EL (cell line): ENCODE data around the gene ITPK1.
"Not testable (repeated sequence)": the region's sequence is repeated elsewhere in the genome, so short reads cannot be mapped to it uniquely, and the experiment has no call there.

ENCODE experiments used
- DNase-seq: peaks from one replicate; pipeline ENCODE4 v3.0.0-alpha.2; 2016

ITPK1 gene

GRCh38 chr14:93082576-93083001 lies 33.1 kb downstream of the ITPK1 start:
- no peak for DNase-seq

DNA sequence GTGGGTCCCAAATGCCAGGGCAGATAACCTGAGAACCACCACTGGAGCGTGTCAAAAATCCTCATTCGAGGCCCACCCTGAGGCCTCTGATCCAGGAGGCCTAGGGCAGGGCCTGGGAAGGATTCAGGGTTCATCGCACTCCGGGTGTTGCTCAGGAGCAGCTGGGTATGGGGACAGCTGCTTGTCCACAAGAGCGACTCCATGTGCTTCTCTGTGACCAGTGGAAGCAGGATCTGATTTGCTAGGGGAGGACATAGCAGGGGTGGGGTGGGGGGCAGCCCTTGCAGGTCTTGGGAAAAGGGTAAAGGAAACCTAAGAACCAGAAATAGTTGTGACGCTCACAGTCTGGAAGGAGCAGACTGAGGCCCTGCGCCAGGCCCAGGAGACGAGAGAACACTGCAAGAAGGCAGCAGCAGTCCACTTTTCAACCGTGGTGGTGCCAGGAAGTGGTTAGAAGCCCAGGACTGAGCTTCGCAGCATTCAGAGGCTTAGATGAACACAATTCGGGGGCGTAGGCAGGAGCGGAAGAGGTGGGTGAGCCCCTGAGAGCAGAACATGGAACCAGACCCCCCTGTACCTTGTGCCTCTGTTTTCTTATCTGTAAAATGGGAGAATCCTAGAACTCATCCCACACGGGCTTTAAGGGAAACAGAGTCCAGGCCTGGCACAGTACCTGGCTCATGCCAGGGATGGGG lies 33.7 kb downstream of the ITPK1 start:
- DNase-seq = no peak

DNA sequence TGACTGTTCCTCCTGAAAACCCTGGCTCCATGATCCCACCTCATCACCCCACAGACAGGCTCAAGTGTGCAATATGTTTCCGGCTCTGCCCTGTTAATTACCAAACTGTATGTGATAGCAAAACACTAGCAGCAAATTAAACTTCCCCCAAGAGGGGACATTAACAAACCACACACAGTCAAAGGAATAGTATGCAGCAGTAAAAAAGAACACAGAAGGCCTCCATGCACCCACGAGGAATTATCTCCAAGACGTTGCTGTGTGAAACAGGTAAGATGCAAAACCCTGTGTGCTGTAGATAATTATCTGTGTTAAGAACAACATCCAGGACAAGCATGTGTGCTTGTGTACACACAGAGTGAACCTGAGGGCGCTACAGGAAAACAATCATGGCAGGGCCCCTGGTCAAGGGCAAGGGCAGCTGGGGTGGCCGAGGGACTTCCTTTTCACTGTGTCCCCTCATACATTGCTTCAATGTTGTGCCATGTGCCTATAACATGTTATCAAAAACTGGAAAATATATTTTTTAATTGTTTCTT lies 35.8 kb downstream of the ITPK1 start:
- DNase-seq = no peak

DNA sequence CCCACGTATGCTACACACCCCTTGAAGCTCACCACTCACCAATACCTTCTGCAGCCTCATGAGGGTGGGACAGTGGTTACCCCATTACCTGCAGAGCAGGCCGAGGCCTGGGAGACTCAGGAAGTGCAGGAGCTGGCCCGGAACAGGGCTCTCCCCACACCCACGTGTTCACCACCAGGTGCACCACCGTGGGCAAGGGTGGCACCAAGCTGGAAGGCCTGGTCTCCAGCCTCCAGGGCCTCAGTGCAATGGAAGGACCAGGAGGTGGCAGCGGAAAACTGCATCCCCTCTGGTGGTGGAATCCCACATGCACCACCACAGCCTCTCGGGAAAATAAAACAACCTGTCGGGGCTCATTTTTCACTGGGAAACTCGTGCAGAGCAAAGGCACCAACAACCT lies 36.4 kb downstream of the ITPK1 start:
- no peak for DNase-seq

DNA sequence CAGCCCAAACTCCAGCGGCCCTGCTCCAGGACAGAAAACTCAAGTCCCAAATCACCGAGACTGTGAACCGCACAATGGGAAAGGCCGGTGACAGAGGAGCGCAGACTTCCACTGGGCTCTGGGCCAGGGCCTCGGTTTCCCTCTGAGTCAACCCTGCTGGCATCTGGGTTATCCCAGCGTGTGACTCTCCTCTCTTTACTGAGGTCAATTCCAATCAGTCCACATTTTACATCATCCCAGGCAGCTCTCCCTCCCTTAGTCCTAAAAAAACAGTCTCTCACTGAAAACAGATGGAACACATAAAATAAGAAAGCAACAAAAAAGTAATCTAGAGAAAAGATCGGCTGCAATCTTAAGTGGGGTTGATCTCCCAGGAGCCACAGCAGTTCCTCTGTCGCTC lies 36.9 kb downstream of the ITPK1 start:
- DNase-seq = peak; percentile 86

GRCh38 chr14:93076755-93077154 lies 39.0 kb downstream of the ITPK1 start:
- no peak for DNase-seq

- DNase-seq = no peak
Measured at GRCh38 chr14:93075891-93076290, 39.8 kb downstream of the ITPK1 start.

DNA sequence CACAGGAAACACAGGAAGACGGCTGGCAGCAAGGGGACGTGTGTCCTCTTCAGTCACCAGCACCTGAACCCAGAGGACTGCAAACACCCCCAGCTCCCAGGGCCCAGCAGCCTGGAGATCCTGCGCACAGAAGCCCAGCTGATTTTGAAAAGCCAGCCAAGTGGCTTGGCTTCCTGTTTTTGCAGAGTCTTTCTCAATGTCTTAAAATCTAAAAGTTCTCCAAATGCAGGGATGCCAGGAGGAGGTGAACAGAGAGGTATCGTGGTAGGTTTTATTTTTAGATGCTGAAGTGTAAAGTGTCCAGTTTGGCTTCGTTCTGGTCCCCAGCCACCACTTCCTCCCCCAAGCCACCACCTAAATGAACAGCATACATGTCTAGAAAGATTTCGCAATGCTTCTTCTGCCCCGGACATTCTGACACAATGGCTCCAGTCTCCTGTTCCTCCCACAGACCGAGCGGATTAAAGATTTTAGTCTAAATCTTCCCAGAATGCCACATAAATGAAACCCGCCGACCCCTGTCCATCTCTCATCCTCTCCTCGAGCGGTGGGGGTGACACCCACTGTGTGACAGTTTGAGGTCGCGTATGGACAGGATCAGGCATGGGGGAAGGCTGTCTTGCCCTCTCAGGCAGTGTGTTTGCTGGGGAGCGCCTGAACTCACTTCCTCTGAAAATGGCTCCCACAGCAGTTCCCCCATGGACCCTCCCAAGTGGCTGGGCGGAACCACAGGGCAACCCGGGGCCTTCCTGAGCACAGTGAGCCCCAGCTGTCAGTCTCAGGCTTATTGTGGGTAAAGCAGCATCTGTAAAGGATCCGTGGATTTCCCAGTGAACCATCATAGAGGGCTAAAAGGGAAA lies 41.6 kb downstream of the ITPK1 start:
- DNase-seq = peak; percentile 31

DNA sequence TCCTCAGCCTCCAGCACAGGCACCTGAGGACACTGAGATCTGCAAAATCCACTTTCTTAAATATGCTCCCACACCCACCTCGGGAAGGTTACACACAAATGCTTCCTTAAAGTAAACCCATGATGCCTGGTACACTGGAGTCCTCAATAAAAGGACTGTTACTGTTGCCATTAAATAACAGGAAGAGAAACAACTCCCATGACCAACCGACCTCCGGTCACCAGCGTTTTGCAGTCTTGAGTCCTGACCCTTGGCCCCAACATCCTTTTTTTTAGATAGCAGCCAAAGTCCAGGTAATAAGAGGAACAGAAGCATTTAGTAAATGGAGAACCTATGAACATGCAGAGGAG lies 42.4 kb downstream of the ITPK1 start:
- no peak for DNase-seq

DNA sequence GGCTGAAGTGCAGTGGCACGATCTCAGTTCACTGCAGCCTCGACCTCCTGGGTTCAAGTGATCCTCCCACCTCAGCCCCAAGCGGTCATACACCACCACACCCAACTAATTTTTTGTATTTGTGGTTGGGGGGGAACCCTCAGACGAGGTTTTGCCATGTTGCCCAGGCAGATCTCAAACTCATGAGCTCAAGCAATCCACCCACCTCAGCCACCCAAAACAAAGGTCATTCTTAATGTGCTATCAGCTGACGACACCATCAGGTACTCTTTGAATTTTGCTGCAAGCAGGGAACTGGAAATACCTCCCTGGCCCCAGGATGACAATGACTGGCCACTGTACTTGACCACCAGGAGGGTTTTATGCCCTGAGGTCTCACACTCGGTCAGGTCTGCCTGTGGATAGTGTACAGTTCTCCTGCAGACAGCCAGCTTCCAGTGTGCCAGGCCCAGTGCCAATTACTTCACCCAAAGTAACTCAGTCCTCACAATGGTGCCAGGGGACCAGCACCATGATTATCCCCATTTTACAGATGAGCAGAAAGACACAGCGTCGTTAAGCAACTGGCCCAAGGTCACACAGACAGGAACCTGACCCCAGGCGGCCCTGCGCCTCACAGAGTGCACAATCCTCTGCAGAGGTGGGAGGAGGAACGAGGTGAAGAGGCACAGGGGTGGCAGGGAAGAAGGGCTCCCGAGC lies 42.9 kb downstream of the ITPK1 start:
- DNase-seq = no peak

GRCh38 chr14:93068711-93069110 lies 47.0 kb downstream of the ITPK1 start:
- no peak for DNase-seq

- no peak for DNase-seq
Measured at GRCh38 chr14:93067088-93067487, 48.6 kb downstream of the ITPK1 start.

DNA sequence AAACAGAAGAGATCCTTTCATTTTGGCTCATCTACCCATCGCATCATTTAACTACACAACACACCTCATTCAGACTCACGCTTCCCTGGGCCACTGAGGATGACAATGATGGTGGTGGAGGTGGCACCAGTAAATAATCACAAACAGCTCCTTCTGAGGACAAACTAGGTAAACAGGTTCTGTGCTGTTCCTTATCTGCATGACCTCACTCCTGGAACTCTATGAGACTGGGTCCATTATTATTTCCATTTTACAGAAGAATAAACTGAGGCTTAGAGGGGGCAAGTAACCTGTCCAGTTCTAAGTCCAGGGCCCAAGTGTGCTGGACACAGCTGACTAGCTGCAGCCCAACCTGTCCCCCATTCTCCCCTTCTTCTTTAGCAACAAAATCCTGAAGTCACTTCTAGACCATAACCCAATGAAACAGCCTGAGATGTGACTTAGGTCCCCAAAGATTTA lies 50.4 kb downstream of the ITPK1 start:
- no peak for DNase-seq

- DNase-seq = no peak
Measured at GRCh38 chr14:93064411-93065271, 51.1 kb downstream of the ITPK1 start.

DNA sequence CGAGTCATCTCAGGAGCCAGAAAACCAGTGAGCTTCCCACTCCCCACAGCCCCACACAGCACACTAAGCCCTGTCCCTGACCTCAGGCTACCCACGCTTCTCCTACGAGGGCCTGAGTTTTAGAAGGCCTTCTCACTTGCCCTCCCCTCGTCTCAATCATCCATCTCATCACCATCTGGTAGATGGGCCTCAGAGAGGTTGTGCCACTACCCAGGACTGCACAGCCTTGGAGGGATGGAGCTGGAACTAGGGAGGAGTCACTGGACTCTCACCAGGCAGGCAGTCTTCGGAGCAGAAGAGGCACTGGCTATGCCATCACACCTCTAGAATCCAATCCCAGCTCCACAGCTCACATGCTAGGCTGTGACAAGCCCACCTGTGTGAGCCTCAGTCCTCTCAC lies 52.3 kb downstream of the ITPK1 start:
- DNase-seq = no peak

- DNase-seq = no peak
Measured at GRCh38 chr14:93062890-93063289, 52.8 kb downstream of the ITPK1 start.

DNA sequence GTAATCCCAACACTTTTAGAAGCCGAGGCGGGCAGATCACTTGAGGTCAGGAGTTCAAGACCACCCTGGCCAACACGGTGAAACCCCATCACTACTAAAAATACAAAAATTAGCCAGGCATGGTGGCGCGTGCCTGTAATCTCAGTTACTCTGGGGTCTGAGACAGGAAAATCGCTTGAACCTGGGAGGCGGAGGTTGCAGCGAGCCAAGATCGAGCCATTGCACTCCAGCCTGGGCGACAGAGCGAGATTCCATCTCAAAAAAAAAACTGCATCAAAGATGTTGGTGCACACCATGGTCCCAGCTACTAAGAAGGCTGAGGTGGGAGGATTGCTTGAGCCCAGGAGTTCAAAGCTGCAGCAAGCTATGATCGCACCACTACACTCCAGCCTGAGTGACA lies 53.7 kb downstream of the ITPK1 start:
- DNase-seq = not testable (repeated sequence)

DNA sequence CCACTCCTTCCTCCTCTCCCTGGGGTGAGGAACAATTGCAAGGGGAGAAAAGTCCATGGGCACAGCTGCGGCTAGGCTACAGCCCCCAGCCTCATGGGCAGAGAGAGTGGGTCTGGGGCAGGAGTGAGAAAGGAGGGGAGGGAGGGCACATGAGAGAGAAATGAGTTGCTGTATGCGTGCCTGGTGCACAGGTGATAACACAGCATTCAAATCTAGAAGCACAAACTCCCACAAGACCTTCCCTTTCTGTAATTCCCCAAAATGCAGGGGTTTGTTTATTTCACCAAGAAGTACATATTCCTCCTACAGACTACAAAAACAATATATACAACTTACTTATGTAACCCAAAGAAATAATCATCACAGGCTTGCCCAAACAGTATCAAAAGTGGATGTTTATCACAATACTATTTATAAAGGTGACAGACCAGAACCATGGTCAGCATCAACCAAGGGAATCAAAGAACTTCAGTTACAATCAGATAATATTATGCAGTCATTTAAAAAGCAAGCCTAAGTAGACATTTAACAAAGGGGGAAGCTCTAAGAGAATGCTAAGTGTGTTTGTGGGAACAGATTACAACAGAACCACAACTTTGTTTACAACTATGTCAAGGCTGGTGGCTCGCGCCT lies 54.2 kb downstream of the ITPK1 start:
- no peak for DNase-seq

DNA sequence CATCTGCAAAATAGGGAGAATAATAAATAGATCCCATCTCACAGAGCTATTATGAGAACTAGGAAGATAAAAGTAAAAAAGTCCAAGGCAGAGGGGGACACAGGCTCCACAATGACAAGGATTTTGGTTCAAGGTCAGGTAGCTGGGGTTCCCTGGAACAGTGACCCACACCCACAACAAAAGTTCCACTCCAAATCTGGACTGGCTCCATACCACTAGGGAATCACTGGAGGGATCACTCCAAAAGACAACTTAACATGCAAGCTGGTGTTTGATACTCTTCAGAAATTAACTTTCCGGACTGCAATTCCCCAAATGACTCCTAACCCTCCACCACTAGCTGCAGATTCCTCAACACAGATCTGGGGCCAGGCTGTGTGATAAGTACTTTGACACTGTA lies 54.9 kb downstream of the ITPK1 start:
- DNase-seq = no peak

- no peak for DNase-seq
Measured at GRCh38 chr14:93059917-93060545, 55.7 kb downstream of the ITPK1 start.

DNA sequence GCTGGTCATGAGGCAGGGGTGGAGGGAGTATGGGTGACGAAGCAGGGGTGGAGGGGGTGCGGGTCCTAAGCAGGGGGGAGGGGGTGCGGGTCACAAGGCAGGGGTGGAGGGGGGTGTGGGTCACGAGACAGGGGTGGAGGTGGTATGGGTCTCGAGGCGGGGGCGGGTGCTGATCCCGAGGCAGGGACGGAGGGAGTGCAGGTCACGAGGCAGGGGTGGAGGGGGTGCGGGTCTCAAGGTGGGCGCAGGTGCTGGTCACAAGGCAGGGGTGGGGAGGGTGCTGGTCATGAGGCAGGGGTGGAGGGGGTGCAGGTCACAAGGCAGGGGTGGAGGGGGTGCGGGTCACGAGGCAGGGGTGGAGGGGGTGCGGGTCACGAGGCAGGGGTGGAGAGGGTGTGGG lies 56.5 kb downstream of the ITPK1 start:
- DNase-seq = no peak
